ENCODE results near the gene LDLRAD3.

LDLRAD3 gene

GRCh38 chr11:36224209-36224882 is 280.5 kb downstream of the LDLRAD3 start:
- WGBS, 2 experiments (ENCODE audit: insufficient coverage in 2 of 2): 93% methylated on average over 2 to 3 of the region's 5 CpGs

GRCh38 chr11:36227044-36227443 is 283.2 kb downstream of the LDLRAD3 start:
- Histone ChIP-seq H3K4me3 (ENCODE audit: extremely low read depth, insufficient read depth, low read length, poor library complexity, severe bottlenecking) (no peak overlapping the region), H3K4me1 (ENCODE audit: control insufficient read depth, insufficient read depth, low read length, poor library complexity, severe bottlenecking) (peaks cover 48% of the 10 kb centered on the region), H3K9me3 (ENCODE audit: control insufficient read depth, low read length) (no peaks in the 10 kb centered on the region), H3K27ac (ENCODE audit: low read depth, low read length, severe bottlenecking) (no peak overlapping the region), H3K36me3 (ENCODE audit: control insufficient read depth, insufficient read depth, low read length) (peaks cover 43% of the 10 kb centered on the region)
- 98 to 99% methylated on average over 14 to 15 of the region's 15 CpGs for WGBS, 2 experiments (ENCODE audit: insufficient coverage in 2 of 2)

More at GRCh38 chr11:36224209-36224882, 280.5 kb downstream of the LDLRAD3 start:
- peaks cover 23% of the 10 kb centered on the region for H3K4me1 ChIP-seq (ENCODE audit: control insufficient read depth, insufficient read depth, low read length, poor library complexity, severe bottlenecking)
- peaks cover 33% of the 10 kb centered on the region for H3K36me3 ChIP-seq (ENCODE audit: control insufficient read depth, insufficient read depth, low read length)
- no peak overlapping the region for H3K4me3 ChIP-seq (ENCODE audit: extremely low read depth, insufficient read depth, low read length, poor library complexity, severe bottlenecking)
- peaks cover 13% of the 10 kb centered on the region for H3K9me3 ChIP-seq (ENCODE audit: control insufficient read depth, low read length)
- peak overlapping the region; percentile 30 for H3K27ac ChIP-seq (ENCODE audit: low read depth, low read length, severe bottlenecking)

GRCh38 chr11:36228689-36229088 is 284.8 kb downstream of the LDLRAD3 start:
- H3K36me3 ChIP-seq (ENCODE audit: control insufficient read depth, insufficient read depth, low read length): peaks cover 43% of the 10 kb centered on the region

GRCh38 chr11:36229091-36229705 is 285.3 kb downstream of the LDLRAD3 start:
- Histone ChIP-seq H3K4me3 (ENCODE audit: extremely low read depth, insufficient read depth, low read length, poor library complexity, severe bottlenecking) (no peak overlapping the region), H3K27ac (ENCODE audit: low read depth, low read length, severe bottlenecking) (no peak overlapping the region), H3K9me3 (ENCODE audit: control insufficient read depth, low read length) (no peaks in the 10 kb centered on the region), H3K4me1 (ENCODE audit: control insufficient read depth, insufficient read depth, low read length, poor library complexity, severe bottlenecking) (peaks cover 40% of the 10 kb centered on the region), H3K36me3 (ENCODE audit: control insufficient read depth, insufficient read depth, low read length) (peaks cover 43% of the 10 kb centered on the region)
- WGBS, 2 experiments (ENCODE audit: insufficient coverage in 2 of 2): 93 to 96% methylated on average over 9 to 10 of the region's 12 CpGs

More at GRCh38 chr11:36228689-36229088, 284.8 kb downstream of the LDLRAD3 start:
- H3K27ac ChIP-seq (ENCODE audit: low read depth, low read length, severe bottlenecking): no peak overlapping the region
- H3K4me3 ChIP-seq (ENCODE audit: extremely low read depth, insufficient read depth, low read length, poor library complexity, severe bottlenecking): no peak overlapping the region
- 96 to 97% methylated on average over 6 to 7 of the region's 8 CpGs for WGBS, 2 experiments (ENCODE audit: insufficient coverage in 2 of 2)
- no peaks in the 10 kb centered on the region for H3K9me3 ChIP-seq (ENCODE audit: control insufficient read depth, low read length)
- H3K4me1 ChIP-seq (ENCODE audit: control insufficient read depth, insufficient read depth, low read length, poor library complexity, severe bottlenecking): peaks cover 41% of the 10 kb centered on the region

GRCh38 chr11:36230779-36231699 is 287.2 kb downstream of the LDLRAD3 start:
- H3K9me3 ChIP-seq (ENCODE audit: control insufficient read depth, low read length): no peaks in the 10 kb centered on the region

GRCh38 chr11:36233204-36233603 is 289.3 kb downstream of the LDLRAD3 start:
- WGBS, 2 experiments (ENCODE audit: insufficient coverage in 2 of 2): 0 to 91% methylated on average over 1 to 2 of the region's 3 CpGs

More at GRCh38 chr11:36230779-36231699, 287.2 kb downstream of the LDLRAD3 start:
- Histone ChIP-seq H3K27ac (ENCODE audit: low read depth, low read length, severe bottlenecking) (peak overlapping the region; percentile 83), H3K4me3 (ENCODE audit: extremely low read depth, insufficient read depth, low read length, poor library complexity, severe bottlenecking) (no peak overlapping the region), H3K4me1 (ENCODE audit: control insufficient read depth, insufficient read depth, low read length, poor library complexity, severe bottlenecking) (peaks cover 39% of the 10 kb centered on the region), H3K36me3 (ENCODE audit: control insufficient read depth, insufficient read depth, low read length) (peaks cover 43% of the 10 kb centered on the region)
- WGBS, 2 experiments (ENCODE audit: insufficient coverage in 2 of 2): 87 to 89% methylated on average over 3 of the region's 11 CpGs

GRCh38 chr11:36234825-36235224 is 291.0 kb downstream of the LDLRAD3 start:
- Histone ChIP-seq H3K4me3 (ENCODE audit: extremely low read depth, insufficient read depth, low read length, poor library complexity, severe bottlenecking) (no peak overlapping the region), H3K9me3 (ENCODE audit: control insufficient read depth, low read length) (no peaks in the 10 kb centered on the region), H3K4me1 (ENCODE audit: control insufficient read depth, insufficient read depth, low read length, poor library complexity, severe bottlenecking) (peaks cover 25% of the 10 kb centered on the region), H3K27ac (ENCODE audit: low read depth, low read length, severe bottlenecking) (no peak overlapping the region), H3K36me3 (ENCODE audit: control insufficient read depth, insufficient read depth, low read length) (peaks cover 9% of the 10 kb centered on the region)
- 100% methylated on average over 2 of the region's 2 CpGs; no CpG with 5 or more reads in 1 of the 2 experiments for WGBS, 2 experiments (ENCODE audit: insufficient coverage in 2 of 2)

More at GRCh38 chr11:36233204-36233603, 289.3 kb downstream of the LDLRAD3 start:
- Histone ChIP-seq H3K4me3 (ENCODE audit: extremely low read depth, insufficient read depth, low read length, poor library complexity, severe bottlenecking) (no peak overlapping the region), H3K9me3 (ENCODE audit: control insufficient read depth, low read length) (no peaks in the 10 kb centered on the region), H3K4me1 (ENCODE audit: control insufficient read depth, insufficient read depth, low read length, poor library complexity, severe bottlenecking) (peaks cover 39% of the 10 kb centered on the region), H3K27ac (ENCODE audit: low read depth, low read length, severe bottlenecking) (no peak overlapping the region), H3K36me3 (ENCODE audit: control insufficient read depth, insufficient read depth, low read length) (peaks cover 25% of the 10 kb centered on the region)

GRCh38 chr11:36235750-36236149 is 291.9 kb downstream of the LDLRAD3 start:
- H3K36me3 ChIP-seq (ENCODE audit: control insufficient read depth, insufficient read depth, low read length): peaks cover 4% of the 10 kb centered on the region
- no peak overlapping the region for H3K4me3 ChIP-seq (ENCODE audit: extremely low read depth, insufficient read depth, low read length, poor library complexity, severe bottlenecking)
- 89 to 94% methylated on average over 2 of the region's 3 CpGs for WGBS, 2 experiments (ENCODE audit: insufficient coverage in 2 of 2)
- H3K27ac ChIP-seq (ENCODE audit: low read depth, low read length, severe bottlenecking): no peak overlapping the region
- peaks cover 15% of the 10 kb centered on the region for H3K4me1 ChIP-seq (ENCODE audit: control insufficient read depth, insufficient read depth, low read length, poor library complexity, severe bottlenecking)
- H3K9me3 ChIP-seq (ENCODE audit: control insufficient read depth, low read length): no peaks in the 10 kb centered on the region

GRCh38 chr11:36237391-36237790 is 293.5 kb downstream of the LDLRAD3 start:
- no peaks in the 10 kb centered on the region for H3K9me3 ChIP-seq (ENCODE audit: control insufficient read depth, low read length)
- peaks cover 4% of the 10 kb centered on the region for H3K4me1 ChIP-seq (ENCODE audit: control insufficient read depth, insufficient read depth, low read length, poor library complexity, severe bottlenecking)
- no peak overlapping the region for H3K4me3 ChIP-seq (ENCODE audit: extremely low read depth, insufficient read depth, low read length, poor library complexity, severe bottlenecking)
- no peak overlapping the region for H3K27ac ChIP-seq (ENCODE audit: low read depth, low read length, severe bottlenecking)
- H3K36me3 ChIP-seq (ENCODE audit: control insufficient read depth, insufficient read depth, low read length): peaks cover 4% of the 10 kb centered on the region

GRCh38 chr11:36238036-36238631 is 294.3 kb downstream of the LDLRAD3 start:
- Histone ChIP-seq H3K4me3 (ENCODE audit: extremely low read depth, insufficient read depth, low read length, poor library complexity, severe bottlenecking) (no peak overlapping the region), H3K9me3 (ENCODE audit: control insufficient read depth, low read length) (no peaks in the 10 kb centered on the region)

More at GRCh38 chr11:36238036-36238631, 294.3 kb downstream of the LDLRAD3 start:
- peaks cover 4% of the 10 kb centered on the region for H3K36me3 ChIP-seq (ENCODE audit: control insufficient read depth, insufficient read depth, low read length)
- no peak overlapping the region for H3K27ac ChIP-seq (ENCODE audit: low read depth, low read length, severe bottlenecking)
- H3K4me1 ChIP-seq (ENCODE audit: control insufficient read depth, insufficient read depth, low read length, poor library complexity, severe bottlenecking): peaks cover 4% of the 10 kb centered on the region
